H1 (cell line): ENCODE data around the gene SCN10A. TPM values are rescaled to one million over a fixed set of nuclear protein-coding genes. Genes with fewer than 3 reads are reported as not detected.

Source experiments
- CTCF ChIA-PET: fragments of 300-600 bp; sonication (Branson Sonifier 250); formaldehyde crosslinking; loops from one replicate; lab custom pipeline; 2021; ENCODE audit not compliant: partially characterized antibody; lab: Charles Lee
- POLR2A ChIA-PET: fragments of 300-600 bp; sonication (Branson Sonifier 250); formaldehyde crosslinking; loops from one replicate; lab custom pipeline; 2021; ENCODE audit warnings: inconsistent platforms; ENCODE audit not compliant: partially characterized antibody; lab: Charles Lee
- DNase-seq, 2 experiments: peaks; one replicate each; pipeline versions ENCODE4 v3.0.0 to v3.0.0-alpha.2; 2010 to 2022; ENCODE audit warnings: low spot score in 2 of 2, low read depth in 1 of 2, mixed read lengths in 1 of 2
- FAIRE-seq: peaks from 2 replicates; lab custom pipeline; 2011; peaks lifted over from hg19 to GRCh38; lab: Jason Lieb, UNC
- H2AFZ ChIP-seq: 2 replicates; pipeline ENCODE4 v1.8.1; 2012; ENCODE audit warnings: low read length, inconsistent platforms
- H2AK5ac ChIP-seq: 2 replicates; pipeline ENCODE4 v1.6.1; 2013; ENCODE audit warnings: low read depth, low read length
- H2BK120ac ChIP-seq: replicated peaks from 2 replicates; pipeline ENCODE3; 2013; ENCODE audit warnings: low read depth, low read length, inconsistent platforms
- H2BK12ac ChIP-seq: 2 replicates; pipeline ENCODE4 v1.6.1; 2013; ENCODE audit warnings: low read depth, low read length
- H2BK15ac ChIP-seq: 2 replicates; pipeline ENCODE4 v1.6.1; 2013; ENCODE audit warnings: low read length
- H2BK20ac ChIP-seq: 2 replicates; pipeline ENCODE4 v1.6.1; 2013; ENCODE audit warnings: low read length
- H2BK5ac ChIP-seq: 2 replicates; pipeline ENCODE4 v1.6.1; 2013; ENCODE audit warnings: low read depth, low read length
- H3K14ac ChIP-seq: 2 replicates; pipeline ENCODE4 v1.6.1; 2013; ENCODE audit warnings: inconsistent platforms; ENCODE audit not compliant: insufficient read length
- H3K18ac ChIP-seq: 2 replicates; pipeline ENCODE4 v1.6.1; 2013; ENCODE audit warnings: low read length; ENCODE audit errors: extremely low read depth
- H3K23ac ChIP-seq: 2 replicates; pipeline ENCODE4 v1.6.1; 2013; ENCODE audit warnings: inconsistent platforms; ENCODE audit not compliant: insufficient read length
- H3K23me2 ChIP-seq: 2 replicates; pipeline ENCODE4 v1.6.1; 2013; ENCODE audit warnings: low read depth, low read length
- H3K27ac ChIP-seq: 2 replicates; pipeline ENCODE4 v1.6.1; 2011; ENCODE audit warnings: low read depth, low read length, inconsistent platforms
- H3K27me3 ChIP-seq, 4 experiments: replicated peaks in 1 of 4; 1 replicate in 1 of 4; 2 replicates in 3 of 4; pipeline versions ENCODE4 v1.6.1 to v1.8.1; 2011 to 2013; ENCODE audit warnings: low read length in 3 of 4, mild to moderate bottlenecking in 3 of 4, inconsistent platforms in 2 of 4, mixed read lengths in 2 of 4, moderate library complexity in 1 of 4; ENCODE audit not compliant: control insufficient read depth in 3 of 4, insufficient read depth in 3 of 4; ENCODE audit errors: extremely low read depth in 1 of 4
- H3K36me3 ChIP-seq, 4 experiments: 2 replicates each; pipeline versions ENCODE4 v1.6.1 to v1.8.1; 2011 to 2013; ENCODE audit warnings: mild to moderate bottlenecking in 4 of 4, low read length in 3 of 4, moderate library complexity in 2 of 4, control low read depth in 1 of 4, inconsistent platforms in 1 of 4; ENCODE audit not compliant: insufficient read depth in 4 of 4, control insufficient read depth in 2 of 4
- H3K4ac ChIP-seq: replicated peaks from 2 replicates; pipeline ENCODE3; 2013; ENCODE audit warnings: low read length, low read depth, mixed read lengths, inconsistent platforms; ENCODE audit not compliant: insufficient read length
- H3K4me1 ChIP-seq, 4 experiments: replicated peaks in 1 of 4; 1 replicate in 1 of 4; 2 replicates in 3 of 4; pipeline versions ENCODE4 v1.6.1 to v1.8.1; 2011 to 2013; ENCODE audit warnings: low read length in 3 of 4, inconsistent platforms in 2 of 4, mixed read lengths in 1 of 4; ENCODE audit not compliant: insufficient read depth in 4 of 4, control insufficient read depth in 3 of 4
- H3K4me2 ChIP-seq, 2 experiments: 2 replicates each; pipeline versions ENCODE4 v1.6.1 to v1.8.1; 2011 to 2013; ENCODE audit warnings: low read depth in 2 of 2, low read length in 2 of 2, control low read depth in 1 of 2, inconsistent platforms in 1 of 2, mild to moderate bottlenecking in 1 of 2; ENCODE audit not compliant: insufficient read depth in 1 of 2
- H3K4me3 ChIP-seq, 4 experiments: fragments of 200-600, 300-600 bp in 1 of 4; sonication (generic), shearing (Covaris generic), sonication (Bioruptor Twin) in 1 of 4; 2 replicates each; pipeline versions ENCODE4 v1.5.1 to v1.8.1; 2011 to 2016; ENCODE audit warnings: low read length in 4 of 4, low read depth in 3 of 4, control low read depth in 2 of 4, inconsistent platforms in 2 of 4, mild to moderate bottlenecking in 2 of 4, mixed read lengths in 1 of 4, moderate library complexity in 1 of 4; ENCODE audit not compliant: insufficient read depth in 2 of 4; ENCODE audit errors: extremely low read depth in 1 of 4
- H3K56ac ChIP-seq: replicated peaks from 2 replicates; pipeline ENCODE3; 2013; ENCODE audit warnings: low read depth, mild to moderate bottlenecking, mixed read lengths, low read length, inconsistent platforms; ENCODE audit not compliant: insufficient read length
- H3K79me1 ChIP-seq: 2 replicates; pipeline ENCODE4 v1.6.1; 2013; ENCODE audit warnings: low read depth, low read length, control low read depth
- H3K79me2 ChIP-seq, 2 experiments: 2 replicates each; pipeline versions ENCODE4 v1.6.1 to v1.8.1; 2012 to 2013; ENCODE audit warnings: low read length in 2 of 2, mild to moderate bottlenecking in 2 of 2, inconsistent platforms in 1 of 2; ENCODE audit not compliant: insufficient read depth in 2 of 2, control insufficient read depth in 1 of 2
- H3K9ac ChIP-seq, 4 experiments: replicated peaks in 1 of 4; 1 replicate in 1 of 4; 2 replicates in 3 of 4; pipeline versions ENCODE4 v1.6.1 to v1.8.1; 2011 to 2013; ENCODE audit warnings: low read depth in 3 of 4, low read length in 3 of 4, control low read depth in 2 of 4, mild to moderate bottlenecking in 2 of 4, moderate library complexity in 2 of 4, inconsistent platforms in 1 of 4; ENCODE audit errors: extremely low read depth in 1 of 4
- H3K9me3 ChIP-seq, 2 experiments: 2 replicates each; pipeline versions ENCODE4 v1.6.1 to v1.8.1; 2012 to 2013; ENCODE audit warnings: mild to moderate bottlenecking in 2 of 2, moderate library complexity in 2 of 2, control low read depth in 1 of 2, inconsistent platforms in 1 of 2, low read depth in 1 of 2, low read length in 1 of 2, mixed read lengths in 1 of 2; ENCODE audit not compliant: insufficient read depth in 2 of 2
- H4K20me1 ChIP-seq, 2 experiments: replicated peaks in 1 of 2; 2 replicates each; pipeline versions ENCODE3 to v1.8.1; 2011 to 2013; ENCODE audit warnings: inconsistent platforms in 2 of 2, low read length in 2 of 2, mild to moderate bottlenecking in 1 of 2; ENCODE audit not compliant: insufficient read depth in 2 of 2, control insufficient read depth in 1 of 2
- H4K5ac ChIP-seq: 2 replicates; pipeline ENCODE4 v1.6.1; 2013; ENCODE audit warnings: low read length, low read depth, mixed read lengths, inconsistent platforms; ENCODE audit not compliant: insufficient read length
- H4K8ac ChIP-seq: 2 replicates; pipeline ENCODE4 v1.8.0; 2013; ENCODE audit warnings: mild to moderate bottlenecking, moderate library complexity, low read length, inconsistent platforms; ENCODE audit not compliant: insufficient read depth; ENCODE audit errors: extremely low read depth
- H4K91ac ChIP-seq: replicated peaks from 2 replicates; pipeline ENCODE3; 2013; ENCODE audit warnings: low read length, mixed read lengths, inconsistent platforms; ENCODE audit not compliant: insufficient read length
- ASH2L ChIP-seq: fragments of 200-600, 300-600 bp; sonication (generic); IDR thresholded peaks from one replicate; pipeline ENCODE4 v1.7.1; 2017; ENCODE audit warnings: low read length
- CTBP2 ChIP-seq: IDR thresholded peaks from 2 replicates; pipeline ENCODE4 v1.7.0; 2011; ENCODE audit warnings: borderline replicate concordance, mild to moderate bottlenecking, moderate library complexity, mixed read lengths, low read length; ENCODE audit not compliant: insufficient read depth, insufficient read length
- JUN ChIP-seq: IDR thresholded peaks from 2 replicates; pipeline ENCODE4 v1.6.1; 2011; ENCODE audit warnings: low read depth, mild to moderate bottlenecking, improper control_type of control experiment, low read length
- NRF1 ChIP-seq: IDR thresholded peaks from 2 replicates; pipeline ENCODE4 v1.6.1; 2011; ENCODE audit warnings: mild to moderate bottlenecking, low read depth, low read length, improper control_type of control experiment
- whole genome bisulfite sequencing, 2 experiments: shearing (Covaris generic) in 1 of 2; methylation state at CpG; one replicate each; pipeline versions ENCODE4 v1.1.6 to v1.1.7; 2013 to 2015; ENCODE audit warnings: low lambda C conversion rate in 2 of 2, mixed read lengths in 2 of 2, inconsistent platforms in 1 of 2, low coverage in 1 of 2, missing lambda C conversion rate in 1 of 2; ENCODE audit not compliant: insufficient replicate concordance in 2 of 2, insufficient coverage in 1 of 2, insufficient read length in 1 of 2; ENCODE audit errors: extremely low coverage in 1 of 2, missing lambda C conversion rate in 1 of 2; 5-methylcytosine and 5-hydroxymethylcytosine counted together
- polyA plus RNA-seq, 7 experiments: library from polyadenylated mRNA; depleted of rRNA in 3 of 7; stranded (reverse) in 5 of 7; unstranded in 2 of 7; fragments of >200 nt in 5 of 7; fragments of 200-250 nt in 2 of 7; gene quantifications; 1 replicate in 5 of 7; 2 replicates in 1 of 7; 4 replicates in 1 of 7; pipeline versions ENCODE4 v1.2.1 to v1.2.3, GENCODE V29; 2011 to 2013; ENCODE audit warnings: missing spikeins in 2 of 7, mixed read lengths in 2 of 7
- total RNA-seq: library from RNA; stranded (reverse); fragmentation: NEBNext Ultra II Directional; extraction: Animal tissue kit (Norgen Biotek cat#: 25700); gene quantifications from 2 replicates; pipeline ENCODE4 v1.2.1, GENCODE V29; 2021

Gene SCN10A
- total and polyA plus RNA-seq, 2 of the 8 experiments (the other 6 are each of a cell fraction or from before 2014, with no cell fraction given): not detected

- no peak overlapping the region for H2BK15ac ChIP-seq
- H3K4ac ChIP-seq: no peak overlapping the region
- H3K9me3 ChIP-seq: no peaks in the 10 kb centered on the region
- no peaks in the 10 kb centered on the region for H3K23me2 ChIP-seq
- H2BK5ac ChIP-seq: no peak overlapping the region
- H2BK20ac ChIP-seq: no peak overlapping the region
- H4K20me1 ChIP-seq: no peaks in the 10 kb centered on the region
- no peaks in the 10 kb centered on the region for H3K4me1 ChIP-seq
- DNase-seq: no peak
- H3K79me1 ChIP-seq: no peaks in the 10 kb centered on the region
- TF ChIP-seq JUN (no peak), CTBP2 (no peak), ASH2L (no peak), NRF1 (no peak)
- H4K8ac ChIP-seq: no peak overlapping the region
- no peak overlapping the region for H2BK120ac ChIP-seq
- no peak overlapping the region for H3K4me2 ChIP-seq
- ChIA-PET CTCF (interaction anchor here (0.6 to 5.5 kb wide), 10 partner anchors 9 to 174 kb away, joined by 3 to 33 read pairs (median 4); no protein-coding TSS in a partner anchor), POLR2A (interaction anchor here (0.6 kb wide), 1 partner anchor 10 kb away, joined by 3 read pairs; no protein-coding TSS in a partner anchor)
- no peak overlapping the region for H4K5ac ChIP-seq
- no peak overlapping the region for H2BK12ac ChIP-seq
- H3K27me3 ChIP-seq: no peaks in the 10 kb centered on the region
- no peak overlapping the region for H3K27ac ChIP-seq
- H2AK5ac ChIP-seq: no peak overlapping the region
- H3K56ac ChIP-seq: no peak overlapping the region
- no peak overlapping the region for H3K18ac ChIP-seq
- no peaks in the 10 kb centered on the region for H3K79me2 ChIP-seq
- H3K14ac ChIP-seq: no peak overlapping the region
- 0 out of 2 replicates have a peak overlapping the region, but pooled peaks have one; percentile 0 for H2AFZ ChIP-seq
- FAIRE-seq: no peak
- H4K91ac ChIP-seq: no peak overlapping the region
- WGBS, 2 experiments: 65% methylated on average over 4 of the region's 4 CpGs; no CpG with 5 or more reads in 1 of the 2 experiments
- H3K36me3 ChIP-seq: no peaks in the 10 kb centered on the region
- no peak overlapping the region for H3K4me3 ChIP-seq
- H3K23ac ChIP-seq: no peak overlapping the region
- H3K9ac ChIP-seq: no peak overlapping the region
These were observed 146.3 kb downstream of the SCN10A start for GRCh38 chr3:38669668-38670067.
